NT2/D1 (cell line): ENCODE data around the gene PEAK1.

ENCODE experiments used
- SUZ12 ChIP-seq: IDR thresholded peaks from 2 replicates; pipeline ENCODE4 v1.6.1; 2011; ENCODE audit not compliant: insufficient read length, insufficient read depth; ENCODE audit errors: extremely low read depth
- YY1 ChIP-seq: IDR thresholded peaks from 2 replicates; pipeline ENCODE4 v1.6.1; 2011; ENCODE audit not compliant: insufficient read length, insufficient read depth

GRCh38 chr15:77455696-77456321 is 35.9 kb upstream of the PEAK1 start:
- TF ChIP-seq SUZ12 (no peak), YY1 (no peak)
